Activated naive CD4-positive, alpha-beta T cell treated with anti-CD3 and anti-CD28 coated beads, Interleukin-2, amount 50 U/mL, for 72 hours (primary cell): ENCODE measurements around the gene RTN4RL1. TPM values are rescaled to one million over a fixed set of nuclear protein-coding genes. Genes with fewer than 3 reads are reported as not detected.

Source experiments
- ATAC-seq, 2 donors: fragments of 150-1000 bp; cut with Tn5 transposase; 2 replicates each; pipeline ENCODE4 v1.10.0; 2021; ENCODE audit warnings: mild to moderate bottlenecking in 2 of 2, moderate library complexity in 2 of 2
- DNase-seq, 2 donors: peaks; one replicate each; pipeline ENCODE4 v3.0.0; 2021 to 2022; ENCODE audit warnings: low spot score in 2 of 2
- H3K27ac Mint-ChIP-seq, 2 donors: one replicate each; pipeline ENCODE4 v1.8.0; 2022; ENCODE audit warnings: mild to moderate bottlenecking in 2 of 2, mixed read lengths in 2 of 2
- H3K36me3 Mint-ChIP-seq, 2 donors: one replicate each; pipeline ENCODE4 v1.8.0; 2022; ENCODE audit warnings: mixed read lengths in 2 of 2
- H3K9me3 Mint-ChIP-seq, 2 donors: one replicate each; pipeline ENCODE4 v1.8.0; 2022; ENCODE audit warnings: mixed read lengths in 2 of 2
- total RNA-seq, 2 donors: library from RNA; stranded (reverse); gene quantifications; one replicate each; pipeline ENCODE4 v1.2.3, GENCODE V29; 2022

The RTN4RL1 gene
- total RNA-seq, 2 donors from 2014 or later, result 0.06 to 0.07 TPM

GRCh38 chr17:1916316-1916715, 108.8 kb downstream of the RTN4RL1 start:
- ATAC-seq (no peak), DNase-seq (no peak)
- no peaks in the 10 kb centered on the region for H3K9me3 Mint-ChIP-seq
- H3K27ac Mint-ChIP-seq, result no peak overlapping the region
- H3K36me3 Mint-ChIP-seq, result no peaks in the 10 kb centered on the region

GRCh38 chr17:1915889-1916288, 109.2 kb downstream of the RTN4RL1 start:
- Mint-ChIP-seq H3K9me3 (no peaks in the 10 kb centered on the region), H3K27ac (no peak overlapping the region), H3K36me3 (no peaks in the 10 kb centered on the region)
- no peak for ATAC-seq
- no peak for DNase-seq

- DNase-seq (no peak), ATAC-seq (no peak)
- Mint-ChIP-seq H3K27ac (no peak overlapping the region), H3K36me3 (no peaks in the 10 kb centered on the region), H3K9me3 (no peaks in the 10 kb centered on the region)
Measured at GRCh38 chr17:1914661-1915083, 110.5 kb downstream of the RTN4RL1 start.

GRCh38 chr17:1913702-1914101, 111.4 kb downstream of the RTN4RL1 start:
- H3K36me3 Mint-ChIP-seq, result no peaks in the 10 kb centered on the region
- H3K9me3 Mint-ChIP-seq, result no peaks in the 10 kb centered on the region
- ATAC-seq (no peak), DNase-seq (no peak)
- H3K27ac Mint-ChIP-seq, result no peak overlapping the region

- H3K27ac Mint-ChIP-seq, result no peak overlapping the region
- H3K9me3 Mint-ChIP-seq, result no peaks in the 10 kb centered on the region
- DNase-seq (no peak), ATAC-seq (no peak)
- H3K36me3 Mint-ChIP-seq, result no peaks in the 10 kb centered on the region
Measured at GRCh38 chr17:1912146-1912545, 113.0 kb downstream of the RTN4RL1 start.

GRCh38 chr17:1909985-1910384, 115.1 kb downstream of the RTN4RL1 start:
- DNase-seq (no peak), ATAC-seq (no peak)

GRCh38 chr17:1908699-1909309, 116.3 kb downstream of the RTN4RL1 start:
- peak; percentile 49 to 82 for ATAC-seq
- Mint-ChIP-seq H3K9me3 (no peaks in the 10 kb centered on the region), H3K36me3 (no peaks in the 10 kb centered on the region), H3K27ac (no peak overlapping the region)
- DNase-seq, result peak in 1 of 2 donors; percentile 42

More at GRCh38 chr17:1909985-1910384, 115.1 kb downstream of the RTN4RL1 start:
- H3K27ac Mint-ChIP-seq, result no peak overlapping the region
- H3K9me3 Mint-ChIP-seq, result no peaks in the 10 kb centered on the region
- H3K36me3 Mint-ChIP-seq, result no peaks in the 10 kb centered on the region

- DNase-seq (no peak), ATAC-seq (peak in 1 of 2 donors; percentile 32)
- Mint-ChIP-seq H3K9me3 (no peaks in the 10 kb centered on the region), H3K36me3 (no peaks in the 10 kb centered on the region), H3K27ac (no peak overlapping the region)
Measured at GRCh38 chr17:1907909-1908698, 117.0 kb downstream of the RTN4RL1 start.

GRCh38 chr17:1907216-1907631, 117.9 kb downstream of the RTN4RL1 start:
- no peak for ATAC-seq

GRCh38 chr17:1906662-1907101, 118.5 kb downstream of the RTN4RL1 start:
- DNase-seq, result no peak
- H3K9me3 Mint-ChIP-seq, result no peaks in the 10 kb centered on the region
- no peak overlapping the region for H3K27ac Mint-ChIP-seq
- ATAC-seq, result no peak
- no peaks in the 10 kb centered on the region for H3K36me3 Mint-ChIP-seq

More at GRCh38 chr17:1907216-1907631, 117.9 kb downstream of the RTN4RL1 start:
- no peak overlapping the region for H3K27ac Mint-ChIP-seq
- no peak for DNase-seq
- H3K9me3 Mint-ChIP-seq, result no peaks in the 10 kb centered on the region
- H3K36me3 Mint-ChIP-seq, result no peaks in the 10 kb centered on the region

- DNase-seq (no peak), ATAC-seq (no peak)
- Mint-ChIP-seq H3K27ac (no peak overlapping the region), H3K36me3 (no peaks in the 10 kb centered on the region), H3K9me3 (no peaks in the 10 kb centered on the region)
Measured at GRCh38 chr17:1905190-1905913, 119.8 kb downstream of the RTN4RL1 start.

GRCh38 chr17:1904273-1905182, 120.6 kb downstream of the RTN4RL1 start:
- Mint-ChIP-seq H3K27ac (no peak overlapping the region), H3K9me3 (no peaks in the 10 kb centered on the region), H3K36me3 (no peaks in the 10 kb centered on the region)
- DNase-seq, result no peak
- no peak for ATAC-seq

- no peak for DNase-seq
- no peak for ATAC-seq
- Mint-ChIP-seq H3K9me3 (no peaks in the 10 kb centered on the region), H3K36me3 (peaks cover 0 to 9% of the 10 kb centered on the region in 2 donors), H3K27ac (no peak overlapping the region)
Measured at GRCh38 chr17:1899403-1900000, 125.6 kb downstream of the RTN4RL1 start.

- Mint-ChIP-seq H3K36me3 (peaks cover 0 to 9% of the 10 kb centered on the region in 2 donors), H3K9me3 (no peaks in the 10 kb centered on the region), H3K27ac (no peak overlapping the region)
- ATAC-seq (no peak), DNase-seq (no peak)
Measured at GRCh38 chr17:1898872-1899271, 126.3 kb downstream of the RTN4RL1 start.

- Mint-ChIP-seq H3K27ac (no peak overlapping the region), H3K36me3 (peaks cover 0 to 9% of the 10 kb centered on the region in 2 donors), H3K9me3 (no peaks in the 10 kb centered on the region)
- DNase-seq (no peak), ATAC-seq (no peak)
Measured at GRCh38 chr17:1898332-1898731, 126.8 kb downstream of the RTN4RL1 start.

GRCh38 chr17:1897105-1897656, 128.0 kb downstream of the RTN4RL1 start:
- ATAC-seq (no peak), DNase-seq (no peak)
- no peaks in the 10 kb centered on the region for H3K9me3 Mint-ChIP-seq
- H3K27ac Mint-ChIP-seq, result no peak overlapping the region
- peaks cover 0 to 9% of the 10 kb centered on the region in 2 donors for H3K36me3 Mint-ChIP-seq
